Liver (tissue), 9 donors: ENCODE data around the gene EHD2. TPM values are rescaled to one million over a fixed set of nuclear protein-coding genes. Genes with fewer than 3 reads are reported as not detected.

Experiments
- DNase-seq: peaks from one replicate; pipeline ENCODE4 v3.0.0-alpha.2; 2017; ENCODE audit warnings: low spot score
- H3K27ac ChIP-seq, 2 donors: one replicate each; pipeline ENCODE4 v1.7.0; 2013; ENCODE audit warnings: inconsistent platforms in 2 of 2, low read length in 2 of 2, control low read depth in 1 of 2, low read depth in 1 of 2, mild to moderate bottlenecking in 1 of 2
- H3K27me3 ChIP-seq, 4 donors: one replicate each; pipeline versions ENCODE4 v1.6.1 to v1.7.0; 2013; ENCODE audit warnings: low read length in 3 of 4, inconsistent platforms in 1 of 4, mild to moderate bottlenecking in 1 of 4, moderate library complexity in 1 of 4; ENCODE audit not compliant: control insufficient read depth in 4 of 4, insufficient read depth in 4 of 4
- H3K36me3 ChIP-seq, 4 donors: one replicate each; pipeline versions ENCODE4 v1.6.1 to v1.7.0; 2013; ENCODE audit warnings: low read length in 3 of 4, mild to moderate bottlenecking in 3 of 4, low read depth in 1 of 4, moderate library complexity in 1 of 4; ENCODE audit not compliant: control insufficient read depth in 4 of 4, insufficient read depth in 3 of 4
- H3K4me1 ChIP-seq, 4 donors: one replicate each; pipeline versions ENCODE4 v1.6.1 to v1.7.0; 2013; ENCODE audit warnings: low read length in 3 of 4, mild to moderate bottlenecking in 3 of 4, moderate library complexity in 1 of 4; ENCODE audit not compliant: control insufficient read depth in 4 of 4, insufficient read depth in 4 of 4
- H3K4me3 ChIP-seq, 3 donors: one replicate each; pipeline versions ENCODE4 v1.6.1 to v1.7.0; 2013; ENCODE audit warnings: low read length in 3 of 3, control low read depth in 1 of 3, low read depth in 1 of 3, mild to moderate bottlenecking in 1 of 3
- H3K9ac ChIP-seq, 2 donors: one replicate each; pipeline ENCODE4 v1.7.0; 2013; ENCODE audit warnings: low read length in 2 of 2, mild to moderate bottlenecking in 2 of 2, moderate library complexity in 2 of 2, control low read depth in 1 of 2, low read depth in 1 of 2
- H3K9me3 ChIP-seq, 4 donors: one replicate each; pipeline versions ENCODE4 v1.6.1 to v1.7.0; 2013; ENCODE audit warnings: low read length in 3 of 4; ENCODE audit not compliant: control insufficient read depth in 4 of 4
- ATF3 ChIP-seq: IDR thresholded peaks from 2 replicates; pipeline ENCODE4 v1.6.1; 2016; ENCODE audit warnings: antibody characterized with exemption
- CTCF ChIP-seq: fragments of 150-350 bp; IDR thresholded peaks from 2 replicates; pipeline ENCODE4 v1.5.1; 2017; ENCODE audit warnings: improper control_type of control experiment, low read depth, low read length; ENCODE audit not compliant: missing input control
- EGR1 ChIP-seq, 2 donors: IDR thresholded peaks; 2 replicates each; pipeline ENCODE4 v1.6.1; 2016 to 2018; ENCODE audit warnings: antibody characterized with exemption in 2 of 2, low read depth in 2 of 2
- FOXA1 ChIP-seq: IDR thresholded peaks from 2 replicates; pipeline ENCODE4 v1.6.1; 2016; ENCODE audit warnings: antibody characterized with exemption
- FOXA2 ChIP-seq: IDR thresholded peaks from 2 replicates; pipeline ENCODE4 v1.6.1; 2016; ENCODE audit warnings: antibody characterized with exemption
- GABPA ChIP-seq, 2 donors: IDR thresholded peaks in 1 of 2; conservative IDR thresholded peaks in 1 of 2; 2 replicates each; pipeline ENCODE4 v1.6.1; 2016; ENCODE audit warnings: antibody characterized with exemption in 2 of 2, mild to moderate bottlenecking in 1 of 2, moderate library complexity in 1 of 2
- HNF4A ChIP-seq, 2 donors: conservative IDR thresholded peaks; 2 replicates each; pipeline ENCODE4 v1.6.1; 2016; ENCODE audit warnings: antibody characterized with exemption in 2 of 2, mild to moderate bottlenecking in 2 of 2
- HNF4G ChIP-seq: IDR thresholded peaks from 2 replicates; pipeline ENCODE4 v1.6.1; 2016; ENCODE audit warnings: antibody characterized with exemption
- JUND ChIP-seq, 2 donors: IDR thresholded peaks; 2 replicates each; pipeline ENCODE4 v1.6.1; 2016; ENCODE audit warnings: antibody characterized with exemption in 2 of 2
- MAX ChIP-seq: IDR thresholded peaks from 2 replicates; pipeline ENCODE4 v1.6.1; 2016; ENCODE audit warnings: antibody characterized with exemption
- NR2F2 ChIP-seq: IDR thresholded peaks from 2 replicates; pipeline ENCODE4 v1.6.1; 2016; ENCODE audit warnings: antibody characterized with exemption
- RAD21 ChIP-seq, 2 donors: IDR thresholded peaks; 2 replicates each; pipeline ENCODE4 v1.6.1; 2016; ENCODE audit warnings: antibody characterized with exemption in 2 of 2, mild to moderate bottlenecking in 2 of 2
- REST ChIP-seq: IDR thresholded peaks from 2 replicates; pipeline ENCODE4 v1.6.1; 2016; ENCODE audit warnings: antibody characterized with exemption, mild to moderate bottlenecking
- RXRA ChIP-seq, 2 donors: IDR thresholded peaks; 2 replicates each; pipeline ENCODE4 v1.6.1; 2017 to 2018; ENCODE audit warnings: antibody characterized with exemption in 2 of 2, mild to moderate bottlenecking in 1 of 2
- SP1 ChIP-seq: IDR thresholded peaks from 2 replicates; pipeline ENCODE4 v1.6.1; 2018; ENCODE audit warnings: antibody characterized with exemption, mild to moderate bottlenecking
- TAF1 ChIP-seq: conservative IDR thresholded peaks from 2 replicates; pipeline ENCODE4 v1.6.1; 2016; ENCODE audit warnings: antibody characterized with exemption, mild to moderate bottlenecking
- YY1 ChIP-seq: IDR thresholded peaks from 2 replicates; pipeline ENCODE4 v1.6.1; 2016; ENCODE audit warnings: antibody characterized with exemption, mild to moderate bottlenecking
- ZBTB33 ChIP-seq: IDR thresholded peaks from 2 replicates; pipeline ENCODE4 v1.6.1; 2016; ENCODE audit warnings: antibody characterized with exemption
- WGBS: extraction: QIAGEN DNeasy Blood & Tissue Kit; methylation state at CpG from one replicate; pipeline ENCODE4 v1.1.7; 2013; 5-methylcytosine and 5-hydroxymethylcytosine counted together
- polyA plus RNA-seq, 2 donors: library from polyadenylated mRNA; stranded (reverse) in 1 of 2; unstranded in 1 of 2; fragments of 200-250 nt in 1 of 2; fragments of >200 nt in 1 of 2; fragmentation: Nextera tagmentation in 1 of 2; extraction: Ambion mirVana in 1 of 2; gene quantifications; one replicate each; pipeline versions ENCODE4 v1.2.1 to v1.2.3, GENCODE V29; 2013 to 2015
- total RNA-seq, 2 donors: library from RNA; depleted of rRNA; stranded (reverse); fragments of >200 nt; gene quantifications; one replicate each; pipeline ENCODE4 v1.2.3, GENCODE V29; 2014
- donor health status: healthy.
- donor health status: healthy.
- donor health status: healthy.
- donor health status: healthy.
- donor health status: healthy.

The EHD2 gene
- total and polyA plus RNA-seq, 4 donors, result 3.2 to 7.9 (median 5.8) TPM

- peaks cover 5 to 20% (median 11%) of the 10 kb centered on the region in 4 donors for H3K4me1 ChIP-seq
- H3K9ac ChIP-seq, result peak overlapping the region in 1 of 2 donors; percentile 45
- no peaks in the 10 kb centered on the region for H3K27me3 ChIP-seq
- no peaks in the 10 kb centered on the region for H3K9me3 ChIP-seq
- DNase-seq, result no peak
- 64% methylated on average over 13 of the region's 13 CpGs for WGBS
- peaks cover 0 to 3% (median 2%) of the 10 kb centered on the region in 4 donors for H3K36me3 ChIP-seq
- H3K4me3 ChIP-seq, result no peak overlapping the region
- TF ChIP-seq SP1 (no peak), EGR1 (IDR thresholded peaks at IDR 0.05; ENCODE audit: low read depth in 2 of 2) (no peak), FOXA1 (no peak), MAX (no peak), NR2F2 (no peak), REST (no peak), GABPA (IDR thresholded peaks at IDR 0.05 in 1 of 2, conservative IDR thresholded peaks at IDR 0.05 in 1 of 2) (no peak)
- peak overlapping the region; percentile 65 to 89 for H3K27ac ChIP-seq
Measured at GRCh38 chr19:47742634-47743033, 29.4 kb downstream of the EHD2 start.

- Histone ChIP-seq H3K9ac (peak within 1 kb of the TSS; percentile 50 to 73), H3K36me3 (peaks cover 8 to 18% (median 10%) of the 10 kb centered on the region in 4 donors), H3K4me3 (peak within 1 kb of the TSS; percentile 60 to 80 (median 71)), H3K27me3 (no peaks in the 10 kb centered on the region), H3K27ac (peak within 1 kb of the TSS; percentile 91 to 98), H3K9me3 (no peaks in the 10 kb centered on the region), H3K4me1 (peaks cover 5 to 20% (median 11%) of the 10 kb centered on the region in 4 donors)
- peak; percentile 98 for DNase-seq
- TF ChIP-seq YY1 (peak; percentile 100), CTCF (no peak), TAF1 (peak; percentile 78), MAX (no peak), RXRA (IDR thresholded peaks at IDR 0.05) (peak; percentile 3 to 17), HNF4A (conservative IDR thresholded peaks at IDR 0.05) (peak in 1 of 2 donors; percentile 13), ATF3 (no peak), REST (peak; percentile 85), GABPA (IDR thresholded peaks at IDR 0.05 in 1 of 2, conservative IDR thresholded peaks at IDR 0.05 in 1 of 2) (peak; percentile 85 to 96), ZBTB33 (peak; percentile 75), JUND (IDR thresholded peaks at IDR 0.05) (no peak), EGR1 (IDR thresholded peaks at IDR 0.05; ENCODE audit: low read depth in 2 of 2) (peak in 1 of 2 donors; percentile 63), HNF4G (no peak), SP1 (peak; percentile 40), FOXA1 (peak; percentile 30), RAD21 (IDR thresholded peaks at IDR 0.05) (no peak), NR2F2 (no peak), FOXA2 (no peak)
- 4% methylated on average over 53 of the region's 53 CpGs for WGBS
Measured at GRCh38 chr19:47745010-47745901, 32.0 kb downstream of the EHD2 start, which contains the start of gene NOP53. Gene NOP53, plus strand, starts transcription at chr19:47745546. Its CDS starts 14 bp downstream, at chr19:47745560.
